GM19397 (cell line): ENCODE data around the gene FGR.

Experiments
- ATAC-seq: cut with Tn5 transposase; IDR thresholded peaks from one replicate; pipeline ENCODE4 v1.9.1; 2021; ENCODE audit warnings: mild to moderate bottlenecking, moderate library complexity; ENCODE audit not compliant: unreplicated experiment

The FGR gene

GRCh38 chr1:27569506-27570291 lies 65.3 kb downstream of the FGR start:
- no peak for ATAC-seq

DNA sequence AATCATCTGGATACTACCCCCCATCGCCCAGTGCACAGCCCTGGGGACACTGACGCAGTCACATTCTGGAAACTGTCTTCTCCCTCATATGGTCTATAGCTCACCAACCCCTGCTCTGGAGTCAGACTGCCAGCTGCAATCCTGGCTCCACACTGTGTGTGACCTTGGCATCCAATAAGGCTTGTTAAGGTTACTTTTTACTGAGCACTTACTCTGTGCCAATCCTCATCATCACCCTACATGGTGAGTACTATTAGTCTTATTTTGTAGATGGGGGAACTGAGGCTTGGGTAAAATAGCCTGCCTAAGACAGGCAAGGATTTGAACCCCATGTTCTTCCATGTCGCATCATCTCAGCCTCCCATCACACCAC lies 65.9 kb downstream of the FGR start:
- ATAC-seq, result no peak

- ATAC-seq, result peak; percentile 82
These were observed 66.5 kb downstream of the FGR start for GRCh38 chr1:27568300-27569087.

GRCh38 chr1:27567971-27568299 lies 67.0 kb downstream of the FGR start:
- peak; percentile 10 for ATAC-seq

DNA sequence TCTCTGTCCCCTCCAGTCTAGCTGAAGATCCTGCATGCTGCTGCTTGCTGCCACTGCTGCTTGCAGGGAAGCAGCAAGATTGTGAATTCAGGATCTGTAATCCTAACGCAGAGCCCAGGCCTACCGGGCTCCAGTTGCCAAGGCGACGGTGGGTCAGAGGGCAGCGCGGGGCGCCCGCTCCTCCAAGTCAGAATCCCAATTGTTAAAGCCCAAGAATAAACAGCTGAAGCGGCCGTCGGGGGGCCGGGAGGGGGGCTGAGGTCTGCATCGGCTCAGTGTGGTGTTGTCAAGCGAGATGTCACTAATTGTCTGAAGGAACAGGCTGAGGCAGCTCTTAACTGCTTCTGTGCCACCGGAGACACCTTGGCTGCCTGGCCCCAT lies 67.8 kb downstream of the FGR start:
- ATAC-seq, result no peak

GRCh38 chr1:27566462-27567145 lies 68.4 kb downstream of the FGR start:
- no peak for ATAC-seq

GRCh38 chr1:27564710-27565649 lies 70.0 kb downstream of the FGR start:
- no peak for ATAC-seq

DNA sequence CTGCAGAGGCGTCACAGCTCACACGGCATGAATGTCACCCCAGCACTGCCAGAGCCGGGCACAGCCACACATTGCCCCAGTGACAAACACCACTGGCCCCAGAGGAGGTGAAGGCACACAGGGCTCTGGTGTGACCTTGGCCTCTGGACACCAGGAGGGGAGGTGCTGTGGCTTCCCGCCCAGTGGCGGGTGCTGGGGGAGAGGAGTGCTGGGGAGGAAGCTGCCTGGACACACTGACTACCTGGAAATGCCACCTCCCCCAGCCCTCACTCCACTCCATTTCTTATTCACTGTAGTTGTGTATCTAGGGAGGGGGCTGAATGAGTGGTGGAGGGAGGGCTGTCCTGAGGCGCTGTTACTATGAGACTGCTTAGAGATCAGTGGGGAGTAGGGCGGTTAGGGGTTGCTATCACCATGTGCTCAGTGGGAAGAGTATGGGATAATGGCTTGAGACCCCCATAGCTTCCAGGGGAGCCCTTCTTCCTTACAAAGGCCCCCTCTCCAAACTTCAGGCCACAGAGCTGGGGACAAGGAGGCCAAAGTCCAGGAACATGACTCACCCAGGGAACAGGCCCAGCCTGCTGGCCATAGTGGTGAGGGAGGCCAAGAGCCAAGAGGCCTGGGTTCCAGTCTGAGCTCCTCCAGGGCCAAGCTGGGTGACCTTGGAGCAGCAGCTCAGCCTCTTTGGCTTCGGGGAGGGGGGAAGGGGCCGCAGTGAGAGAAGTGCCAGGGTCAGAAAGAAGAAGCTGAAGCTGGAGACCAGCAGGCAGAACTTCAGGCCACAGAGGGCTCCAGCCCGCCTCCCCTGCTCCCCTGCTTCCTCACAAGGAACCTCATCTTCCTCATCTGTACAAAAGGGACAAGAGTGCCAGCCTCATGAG lies 71.2 kb downstream of the FGR start:
- no peak for ATAC-seq

- ATAC-seq, result no peak
These were observed 71.7 kb downstream of the FGR start for GRCh38 chr1:27563341-27563590.

- no peak for ATAC-seq
These were observed 72.2 kb downstream of the FGR start for GRCh38 chr1:27562534-27563340.
